ENCODE results near the gene PEX26. TPM values are rescaled to one million over a fixed set of nuclear protein-coding genes. Genes with fewer than 3 reads are reported as not detected.
A peak's percentile ranks its signal among the peaks of the same experiment; 100 is the strongest.

The PEX26 gene
- total and polyA plus RNA-seq, 2 of the 13 experiments (the other 11 are each of a cell fraction or from before 2014, with no cell fraction given), result 10.6 to 25.1 TPM

- no peak for TF ChIP-seq CREB1 (IDR thresholded peaks at IDR 0.05)
- TF ChIP-seq CREB1 (CRISPR knock-in tag; IDR thresholded peaks at IDR 0.05), result peak; percentile 46; the same call in 1 of the 2 replicates
- TF ChIP-seq ZNF761 (CRISPR knock-in tag; conservative IDR thresholded peaks at IDR 0.05), result 0 out of 2 replicates have a peak, but pooled peaks have one; percentile 19
- no peak for TF ChIP-seq IKZF4 (CRISPR knock-in tag; IDR thresholded peaks at IDR 0.05; ENCODE audit: borderline replicate concordance, low read depth, not compliant biosample characterization)
- no peak for TF ChIP-seq PHF20 (CRISPR knock-in tag; IDR thresholded peaks at IDR 0.05)
- TF ChIP-seq FOSL2 (CRISPR knock-in tag; IDR thresholded peaks at IDR 0.05), result 0 out of 2 replicates have a peak, but pooled peaks have one; percentile 27
- TF ChIP-seq SOX5 (CRISPR knock-in tag; IDR thresholded peaks at IDR 0.05; ENCODE audit: borderline replicate concordance), result no peak
- TF ChIP-seq ZGPAT (CRISPR knock-in tag; IDR thresholded peaks at IDR 0.05), result 0 out of 2 replicates have a peak, but pooled peaks have one; percentile 43
- no peak for TF ChIP-seq ONECUT2 (CRISPR knock-in tag; IDR thresholded peaks at IDR 0.05)
- TF ChIP-seq MTF1 (CRISPR knock-in tag; IDR thresholded peaks at IDR 0.05), result no peak
- TF ChIP-seq ZNF569 (CRISPR knock-in tag; IDR thresholded peaks at IDR 0.05; ENCODE audit: borderline replicate concordance), result no peak
- TF ChIP-seq HIVEP1 (CRISPR knock-in tag; IDR thresholded peaks at IDR 0.05), result no peak
- TF ChIP-seq ATF2 (CRISPR knock-in tag; IDR thresholded peaks at IDR 0.05), result peak; percentile 33; the same call in 1 of the 2 replicates
- no peak for TF ChIP-seq SOX6 (IDR thresholded peaks at IDR 0.05)
- TF ChIP-seq SOX6 (CRISPR knock-in tag; IDR thresholded peaks at IDR 0.05), result 0 out of 2 replicates have a peak, but pooled peaks have one; percentile 21
- 0 out of 2 replicates have a peak, but pooled peaks have one; percentile 38 for TF ChIP-seq PATZ1 (CRISPR knock-in tag; IDR thresholded peaks at IDR 0.05)
- peak; percentile 53; the same call in 1 of the 2 replicates for TF ChIP-seq TBX2 (CRISPR knock-in tag; IDR thresholded peaks at IDR 0.05; ENCODE audit: borderline replicate concordance)
- no peak for TF ChIP-seq ZNF724P (CRISPR knock-in tag; IDR thresholded peaks at IDR 0.05; ENCODE audit: borderline replicate concordance)
- no peak for TF ChIP-seq ZNF367 (CRISPR knock-in tag; IDR thresholded peaks at IDR 0.05; ENCODE audit: borderline replicate concordance)
- 0 out of 2 replicates have a peak, but pooled peaks have one; percentile 1 for TF ChIP-seq ZMYM3 (CRISPR knock-in tag; IDR thresholded peaks at IDR 0.05)
- TF ChIP-seq SMARCE1 (IDR thresholded peaks at IDR 0.05; ENCODE audit: borderline replicate concordance), result no peak
- peak in 1 of 2 experiments; percentile 32; a peak in 1 of 4 replicates for TF ChIP-seq HMGXB4 (CRISPR knock-in tag; IDR thresholded peaks at IDR 0.05; ENCODE audit: borderline replicate concordance in 1 of 2, low read depth in 1 of 2)
- TF ChIP-seq GATAD1 (CRISPR knock-in tag; IDR thresholded peaks at IDR 0.05), result 0 out of 2 replicates have a peak, but pooled peaks have one; percentile 19
- no peak for TF ChIP-seq ZNF790 (CRISPR knock-in tag; IDR thresholded peaks at IDR 0.05; ENCODE audit: borderline replicate concordance)
- TF ChIP-seq ZNF556 (CRISPR knock-in tag; IDR thresholded peaks at IDR 0.05; ENCODE audit: borderline replicate concordance), result 0 out of 2 replicates have a peak, but pooled peaks have one; percentile 6
Measured at GRCh38 chr22:18056161-18056666, 21.6 kb upstream of the PEX26 start (continued).
